GM12874 (cell line): ENCODE measurements around the gene ADAM12.

Experiments
- CTCF ChIP-seq: IDR thresholded peaks from 2 replicates; pipeline ENCODE4 v1.5.1; 2011; ENCODE audit warnings: low read depth, mild to moderate bottlenecking, control low read depth, low read length, moderate library complexity; ENCODE audit not compliant: insufficient read depth

ADAM12 gene

GRCh38 chr10:126075009-126075408, 313.3 kb downstream of the ADAM12 start:
- no peak for TF ChIP-seq CTCF

- TF ChIP-seq CTCF = no peak
These were observed 314.0 kb downstream of the ADAM12 start for GRCh38 chr10:126074291-126074690.

GRCh38 chr10:126073606-126074005, 314.7 kb downstream of the ADAM12 start:
- no peak for TF ChIP-seq CTCF

GRCh38 chr10:126072622-126073021, 315.7 kb downstream of the ADAM12 start:
- TF ChIP-seq CTCF = no peak

- TF ChIP-seq CTCF = no peak
These were observed 317.6 kb downstream of the ADAM12 start for GRCh38 chr10:126070476-126071215.

- no peak for TF ChIP-seq CTCF
These were observed 320.0 kb downstream of the ADAM12 start for GRCh38 chr10:126068322-126068721.

GRCh38 chr10:126066456-126066855, 321.8 kb downstream of the ADAM12 start:
- no peak for TF ChIP-seq CTCF
